ENCODE measurements around the gene GALP.

Gene GALP

DNA sequence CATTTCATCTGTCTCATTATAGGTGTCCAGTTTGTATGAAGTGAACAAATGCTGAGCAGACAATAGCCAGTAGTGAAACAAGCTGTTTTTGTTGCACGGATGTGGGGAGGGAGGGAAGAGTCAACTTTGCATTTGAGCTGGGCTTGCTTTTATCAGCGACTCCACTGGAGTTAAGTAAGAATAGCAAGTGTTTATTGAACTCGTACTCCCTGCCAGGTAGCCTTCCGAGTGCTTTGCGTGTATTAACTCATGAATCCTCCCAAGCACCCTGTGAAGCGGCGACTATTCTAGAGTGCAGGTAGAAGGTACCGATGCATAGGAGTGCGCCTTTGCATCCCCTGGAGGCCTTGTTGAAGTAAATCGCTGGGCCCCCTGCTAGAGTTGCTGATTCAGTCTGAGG, 39.4 kb upstream of the GALP start:
- peaks cover 8% of the 10 kb centered on the region for H3K79me2 ChIP-seq (ENCODE audit: control insufficient read depth, low read length)
- H4K20me1 ChIP-seq (ENCODE audit: control insufficient read depth, insufficient read depth, low read depth, low read length) = no peaks in the 10 kb centered on the region
- H3K36me3 ChIP-seq (ENCODE audit: control insufficient read depth, low read length) = no peaks in the 10 kb centered on the region
- TF ChIP-seq, protein P1, sequence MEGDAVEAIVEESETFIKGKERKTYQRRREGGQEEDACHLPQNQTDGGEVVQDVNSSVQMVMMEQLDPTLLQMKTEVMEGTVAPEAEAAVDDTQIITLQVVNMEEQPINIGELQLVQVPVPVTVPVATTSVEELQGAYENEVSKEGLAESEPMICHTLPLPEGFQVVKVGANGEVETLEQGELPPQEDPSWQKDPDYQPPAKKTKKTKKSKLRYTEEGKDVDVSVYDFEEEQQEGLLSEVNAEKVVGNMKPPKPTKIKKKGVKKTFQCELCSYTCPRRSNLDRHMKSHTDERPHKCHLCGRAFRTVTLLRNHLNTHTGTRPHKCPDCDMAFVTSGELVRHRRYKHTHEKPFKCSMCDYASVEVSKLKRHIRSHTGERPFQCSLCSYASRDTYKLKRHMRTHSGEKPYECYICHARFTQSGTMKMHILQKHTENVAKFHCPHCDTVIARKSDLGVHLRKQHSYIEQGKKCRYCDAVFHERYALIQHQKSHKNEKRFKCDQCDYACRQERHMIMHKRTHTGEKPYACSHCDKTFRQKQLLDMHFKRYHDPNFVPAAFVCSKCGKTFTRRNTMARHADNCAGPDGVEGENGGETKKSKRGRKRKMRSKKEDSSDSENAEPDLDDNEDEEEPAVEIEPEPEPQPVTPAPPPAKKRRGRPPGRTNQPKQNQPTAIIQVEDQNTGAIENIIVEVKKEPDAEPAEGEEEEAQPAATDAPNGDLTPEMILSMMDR (IDR thresholded peaks at IDR 0.05; ENCODE audit: low read depth, low read length, poor library complexity, severe bottlenecking) = no peak
- no peak for TF ChIP-seq EZH2phosphoT487 (IDR thresholded peaks at IDR 0.05; ENCODE audit: borderline replicate concordance, low read length)
- no peaks in the 10 kb centered on the region for H3K9me2 ChIP-seq (replicated peaks; ENCODE audit: control insufficient read depth, low read length)
- no peaks in the 10 kb centered on the region for H3K27me3 ChIP-seq (ENCODE audit: control insufficient read depth, low read length)
- H3F3A ChIP-seq (ENCODE audit: control insufficient read depth, insufficient read depth) = no peaks in the 10 kb centered on the region
- H3K4me1 ChIP-seq (ENCODE audit: control insufficient read depth, low read length) = peaks cover 23% of the 10 kb centered on the region
- no peak overlapping the region for H3K27ac ChIP-seq (ENCODE audit: low read depth, low read length)
- H3K4me3 ChIP-seq (ENCODE audit: low read length) = no peak overlapping the region
- no peaks in the 10 kb centered on the region for H3K9me3 ChIP-seq (ENCODE audit: control insufficient read depth, insufficient read depth, low read length)
- H3K4me2 ChIP-seq (ENCODE audit: low read length) = no peak overlapping the region

DNA sequence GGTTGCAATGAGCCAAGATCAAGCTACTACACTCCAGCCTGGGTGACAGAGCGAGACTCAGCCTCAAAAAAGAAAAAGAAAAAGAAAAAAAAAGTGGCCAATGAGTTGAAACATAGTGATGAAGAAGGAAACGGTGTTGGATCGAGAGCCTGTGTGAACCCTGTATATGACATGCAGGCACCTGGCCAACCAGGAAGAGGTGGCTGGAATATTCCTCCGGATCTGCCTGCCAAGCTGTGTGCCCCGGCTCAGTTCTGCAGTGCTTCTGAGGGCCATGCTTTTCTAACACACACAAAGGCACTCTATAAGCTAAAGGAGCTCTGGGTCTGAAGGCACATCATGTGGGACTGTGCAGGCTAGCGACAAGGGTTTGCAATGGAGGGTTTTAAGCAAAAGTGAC, 38.4 kb upstream of the GALP start:
- Histone ChIP-seq H3K9me3 (ENCODE audit: control insufficient read depth, insufficient read depth, low read length) (no peaks in the 10 kb centered on the region), H3K27ac (ENCODE audit: low read depth, low read length) (no peak overlapping the region), H3K79me2 (ENCODE audit: control insufficient read depth, low read length) (peaks cover 17% of the 10 kb centered on the region), H3K27me3 (ENCODE audit: control insufficient read depth, low read length) (no peaks in the 10 kb centered on the region), H3K4me2 (ENCODE audit: low read length) (no peak overlapping the region), H4K20me1 (ENCODE audit: control insufficient read depth, insufficient read depth, low read depth, low read length) (no peaks in the 10 kb centered on the region), H3F3A (ENCODE audit: control insufficient read depth, insufficient read depth) (no peaks in the 10 kb centered on the region), H3K4me1 (ENCODE audit: control insufficient read depth, low read length) (peaks cover 31% of the 10 kb centered on the region), H3K4me3 (ENCODE audit: low read length) (no peak overlapping the region), H3K9me2 (replicated peaks; ENCODE audit: control insufficient read depth, low read length) (no peaks in the 10 kb centered on the region), H3K36me3 (ENCODE audit: control insufficient read depth, low read length) (no peaks in the 10 kb centered on the region)
- TF ChIP-seq, protein P1 (IDR thresholded peaks at IDR 0.05; ENCODE audit: low read depth, low read length, poor library complexity, severe bottlenecking) = no peak
- no peak for TF ChIP-seq EZH2phosphoT487 (IDR thresholded peaks at IDR 0.05; ENCODE audit: borderline replicate concordance, low read length)

DNA sequence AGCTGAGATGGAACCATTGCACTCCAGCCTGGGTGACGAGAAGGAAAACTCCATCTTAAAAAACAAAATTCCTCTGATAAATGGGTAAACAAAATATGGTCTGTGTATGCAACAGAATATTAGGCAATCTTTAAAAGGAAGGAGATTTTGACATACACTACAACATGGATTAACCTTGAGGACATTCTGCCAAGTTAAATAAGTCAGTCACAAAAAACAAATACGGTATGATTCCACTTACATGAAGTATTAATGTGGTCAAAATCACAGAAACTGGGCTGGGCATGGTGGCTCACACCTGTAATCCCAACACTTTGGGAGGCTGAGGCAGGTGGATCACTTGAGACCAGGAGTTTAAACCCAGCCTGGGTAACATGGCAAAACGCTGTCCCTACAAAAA, 37.7 kb upstream of the GALP start:
- Histone ChIP-seq H3K79me2 (ENCODE audit: control insufficient read depth, low read length) (peaks cover 24% of the 10 kb centered on the region), H3F3A (ENCODE audit: control insufficient read depth, insufficient read depth) (no peaks in the 10 kb centered on the region), H4K20me1 (ENCODE audit: control insufficient read depth, insufficient read depth, low read depth, low read length) (no peaks in the 10 kb centered on the region), H3K4me2 (ENCODE audit: low read length) (no peak overlapping the region), H3K4me3 (ENCODE audit: low read length) (no peak overlapping the region), H3K9me3 (ENCODE audit: control insufficient read depth, insufficient read depth, low read length) (no peaks in the 10 kb centered on the region), H3K36me3 (ENCODE audit: control insufficient read depth, low read length) (no peaks in the 10 kb centered on the region), H3K9me2 (replicated peaks; ENCODE audit: control insufficient read depth, low read length) (no peaks in the 10 kb centered on the region), H3K27me3 (ENCODE audit: control insufficient read depth, low read length) (no peaks in the 10 kb centered on the region), H3K27ac (ENCODE audit: low read depth, low read length) (no peak overlapping the region), H3K4me1 (ENCODE audit: control insufficient read depth, low read length) (peaks cover 34% of the 10 kb centered on the region)
- TF ChIP-seq EZH2phosphoT487 (IDR thresholded peaks at IDR 0.05; ENCODE audit: borderline replicate concordance, low read length) = no peak
- TF ChIP-seq, protein P1 (IDR thresholded peaks at IDR 0.05; ENCODE audit: low read depth, low read length, poor library complexity, severe bottlenecking) = no peak
